IMR-90 (cell line): Measurements from ENCODE around the gene MAPK8IP3.

ENCODE experiments used
- CEBPB ChIP-seq: IDR thresholded peaks from 2 replicates; pipeline ENCODE4 v1.6.1; 2012; ENCODE audit warnings: low read depth, low read length, improper control_type of control experiment
- MAZ ChIP-seq: IDR thresholded peaks from 2 replicates; pipeline ENCODE4 v1.6.1; 2012; ENCODE audit warnings: low read depth, mild to moderate bottlenecking, low read length, improper control_type of control experiment, moderate library complexity, borderline replicate concordance
- POLR2A ChIP-seq: IDR thresholded peaks from 2 replicates; pipeline ENCODE4 v1.6.1; 2012; ENCODE audit warnings: mild to moderate bottlenecking, low read depth, low read length
- TF ChIP-seq, protein P1 (sequence below): conservative IDR thresholded peaks from 2 replicates; pipeline ENCODE4 v1.5.1; 2012; ENCODE audit warnings: mild to moderate bottlenecking, low read depth, low read length, improper control_type of control experiment

DNA sequence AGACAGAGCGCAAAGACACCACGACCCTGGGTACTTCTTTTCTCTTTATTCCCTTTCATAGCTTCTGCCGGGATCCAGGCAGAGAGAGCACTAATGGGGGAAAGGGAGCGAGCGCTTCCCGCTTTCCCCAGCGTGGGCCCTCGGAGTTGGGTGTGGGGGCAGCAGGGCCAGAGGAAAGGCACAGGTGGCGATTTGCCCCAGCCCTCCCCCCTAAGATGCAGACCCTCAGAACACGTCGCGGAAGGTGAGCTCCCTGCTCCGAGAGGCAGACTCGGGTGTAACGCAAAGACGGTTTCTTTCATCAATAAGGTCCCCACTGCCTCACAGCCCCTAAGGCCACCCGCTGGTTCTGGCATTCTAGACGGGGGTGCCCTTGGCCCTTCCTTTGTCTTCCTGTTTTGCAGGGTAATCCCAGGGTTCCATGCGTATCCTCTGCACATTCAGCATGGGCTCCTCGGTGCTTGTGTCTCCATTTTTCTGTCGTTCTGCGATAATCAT is 65.9 kb downstream of the MAPK8IP3 start:
- TF ChIP-seq, protein P1, sequence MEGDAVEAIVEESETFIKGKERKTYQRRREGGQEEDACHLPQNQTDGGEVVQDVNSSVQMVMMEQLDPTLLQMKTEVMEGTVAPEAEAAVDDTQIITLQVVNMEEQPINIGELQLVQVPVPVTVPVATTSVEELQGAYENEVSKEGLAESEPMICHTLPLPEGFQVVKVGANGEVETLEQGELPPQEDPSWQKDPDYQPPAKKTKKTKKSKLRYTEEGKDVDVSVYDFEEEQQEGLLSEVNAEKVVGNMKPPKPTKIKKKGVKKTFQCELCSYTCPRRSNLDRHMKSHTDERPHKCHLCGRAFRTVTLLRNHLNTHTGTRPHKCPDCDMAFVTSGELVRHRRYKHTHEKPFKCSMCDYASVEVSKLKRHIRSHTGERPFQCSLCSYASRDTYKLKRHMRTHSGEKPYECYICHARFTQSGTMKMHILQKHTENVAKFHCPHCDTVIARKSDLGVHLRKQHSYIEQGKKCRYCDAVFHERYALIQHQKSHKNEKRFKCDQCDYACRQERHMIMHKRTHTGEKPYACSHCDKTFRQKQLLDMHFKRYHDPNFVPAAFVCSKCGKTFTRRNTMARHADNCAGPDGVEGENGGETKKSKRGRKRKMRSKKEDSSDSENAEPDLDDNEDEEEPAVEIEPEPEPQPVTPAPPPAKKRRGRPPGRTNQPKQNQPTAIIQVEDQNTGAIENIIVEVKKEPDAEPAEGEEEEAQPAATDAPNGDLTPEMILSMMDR: no peak
- TF ChIP-seq POLR2A (no peak), CEBPB (no peak), MAZ (no peak)
